ENCODE data around the gene SLC30A2.

SLC30A2 gene

GRCh38 chr1:26045722-26046245 is at the start of gene SLC30A2:
TSS of gene SLC30A2 (minus strand) at chr1:26046118. CDS start at chr1:26045896, 222 bp downstream.
- no peak for TF ChIP-seq CTCF (conservative IDR thresholded peaks at IDR 0.05)
- H3K27ac ChIP-seq: no peak within 1 kb of the TSS

- TF ChIP-seq CTCF (conservative IDR thresholded peaks at IDR 0.05): peak; percentile 29
- peak overlapping the region; percentile 57 for H3K27ac ChIP-seq
Measured at GRCh38 chr1:26094677-26095383, 48.9 kb upstream of the SLC30A2 start.

GRCh38 chr1:26094076-26094669 is 48.3 kb upstream of the SLC30A2 start:
- no peak for TF ChIP-seq CTCF (conservative IDR thresholded peaks at IDR 0.05)
- H3K27ac ChIP-seq: peak overlapping the region; percentile 57

GRCh38 chr1:26093569-26093968 is 47.7 kb upstream of the SLC30A2 start:
- peak overlapping the region; percentile 57; the same call in 1 of the 2 replicates for H3K27ac ChIP-seq

- TF ChIP-seq CTCF (conservative IDR thresholded peaks at IDR 0.05): no peak
- H3K27ac ChIP-seq: no peak overlapping the region
Measured at GRCh38 chr1:26092422-26092821, 46.5 kb upstream of the SLC30A2 start.

GRCh38 chr1:26090893-26091292 is 45.0 kb upstream of the SLC30A2 start:
- TF ChIP-seq CTCF (conservative IDR thresholded peaks at IDR 0.05): no peak

GRCh38 chr1:26089125-26089524 is 43.2 kb upstream of the SLC30A2 start:
- no peak for TF ChIP-seq CTCF (conservative IDR thresholded peaks at IDR 0.05)
- no peak overlapping the region for H3K27ac ChIP-seq

More at GRCh38 chr1:26090893-26091292, 45.0 kb upstream of the SLC30A2 start:
- H3K27ac ChIP-seq: no peak overlapping the region

GRCh38 chr1:26084844-26085243 is 38.9 kb upstream of the SLC30A2 start:
- no peak for TF ChIP-seq CTCF (conservative IDR thresholded peaks at IDR 0.05)
- no peak overlapping the region for H3K27ac ChIP-seq

Data from VCaP (cell line).